GM18868 (cell line): ENCODE results near the gene TACR1.
A peak's percentile ranks its signal among the peaks of the same experiment; 100 is the strongest.

Experiments used
- ATAC-seq: cut with Tn5 transposase; IDR thresholded peaks from one replicate; pipeline ENCODE4 v1.9.1; 2021; ENCODE audit warnings: mild to moderate bottlenecking, moderate library complexity; ENCODE audit not compliant: unreplicated experiment

Gene TACR1

GRCh38 chr2:75055142-75055819 lies 144.0 kb downstream of the TACR1 start:
- ATAC-seq, result peak; percentile 7

- no peak for ATAC-seq
Observed at GRCh38 chr2:75054296-75054695, 145.0 kb downstream of the TACR1 start.

- peak; percentile 75 for ATAC-seq
Observed at GRCh38 chr2:75053484-75054112, 145.7 kb downstream of the TACR1 start.

GRCh38 chr2:75047992-75048625 lies 151.2 kb downstream of the TACR1 start:
- ATAC-seq, result no peak

- ATAC-seq, result no peak
Observed at GRCh38 chr2:75047189-75047991, 151.9 kb downstream of the TACR1 start.

GRCh38 chr2:75045526-75046050 lies 153.7 kb downstream of the TACR1 start:
- ATAC-seq, result no peak

GRCh38 chr2:75044291-75044690 lies 155.0 kb downstream of the TACR1 start:
- ATAC-seq, result no peak

- no peak for ATAC-seq
Observed at GRCh38 chr2:75042823-75043222, 156.5 kb downstream of the TACR1 start.

- ATAC-seq, result no peak
Observed at GRCh38 chr2:75041731-75042600, 157.4 kb downstream of the TACR1 start.

- ATAC-seq, result no peak
Observed at GRCh38 chr2:75041226-75041625, 158.1 kb downstream of the TACR1 start.

GRCh38 chr2:75035444-75036353 lies 163.6 kb downstream of the TACR1 start:
- ATAC-seq, result no peak

GRCh38 chr2:75033516-75033915 lies 165.8 kb downstream of the TACR1 start:
- no peak for ATAC-seq

- no peak for ATAC-seq
Observed at GRCh38 chr2:75031906-75032803, 167.2 kb downstream of the TACR1 start.

- no peak for ATAC-seq
Observed at GRCh38 chr2:75031171-75031570, 168.1 kb downstream of the TACR1 start.

GRCh38 chr2:75030218-75031009 lies 168.9 kb downstream of the TACR1 start:
- ATAC-seq, result peak; percentile 61

- ATAC-seq, result no peak
Observed at GRCh38 chr2:75027886-75028285, 171.4 kb downstream of the TACR1 start.

- no peak for ATAC-seq
Observed at GRCh38 chr2:75025633-75026380, 173.5 kb downstream of the TACR1 start.
